ENCODE results near the gene LRRN2. TPM values are rescaled to one million over a fixed set of nuclear protein-coding genes. Genes with fewer than 3 reads are reported as not detected.
"Not testable (repeated sequence)": the region's sequence is repeated elsewhere in the genome, so short reads cannot be mapped to it uniquely, and the experiment has no call there.

Gene LRRN2
- total RNA-seq, 5 donors from 2014 or later (not counting 1 experiment from before 2014, with no cell fraction given): 0.03 TPM; not detected in 4

- ChIA-PET POLR2A (no interaction called here), CTCF (interaction anchor here (0.5 to 0.8 kb wide), 3 partner anchors 122 to 247 kb away, joined by 3 to 5 read pairs (median 3); no protein-coding TSS in a partner anchor)
- ATAC-seq (replicated peaks in 1 of 4) (no peak), DNase-seq (no peak)
- H3K9me3 ChIP-seq: no peaks in the 10 kb centered on the region
- peaks cover 4 to 45% of the 10 kb centered on the region in 2 donors for H3K36me3 ChIP-seq (ENCODE audit: control insufficient read depth in 2 of 2, extremely low read depth in 1 of 2, insufficient read depth in 1 of 2, low read length in 1 of 2)
- Mint-ChIP-seq H3K27me3 (no peaks in the 10 kb centered on the region), H3K9me3 (no peaks in the 10 kb centered on the region), H3K27ac (no peak overlapping the region), H3K4me1 (peaks cover 4 to 14% (median 5%) of the 10 kb centered on the region in 3 donors), H3K36me3 (peaks cover 49% of the 10 kb centered on the region), H3K4me3 (no peak overlapping the region)
- WGBS (ENCODE audit: insufficient coverage): no CpG with 5 or more reads among the region's 2 CpGs
- H3K27ac ChIP-seq (ENCODE audit: low read length): no peak overlapping the region
- H3K4me3 ChIP-seq (ENCODE audit: control insufficient read depth in 1 of 2, extremely low read depth in 1 of 2, low read length in 1 of 2): no peak overlapping the region
- peaks cover 0 to 3% of the 10 kb centered on the region in 2 experiments for H3K4me1 ChIP-seq (ENCODE audit: control insufficient read depth in 1 of 2, extremely low read depth in 1 of 2, insufficient read depth in 2 of 2, low read length in 2 of 2)
- no peaks in the 10 kb centered on the region for H3K27me3 ChIP-seq (replicated peaks in 1 of 2; ENCODE audit: control insufficient read depth in 2 of 2, extremely low read depth in 1 of 2, insufficient read depth in 2 of 2, low read length in 1 of 2)
These were observed 114.4 kb downstream of the LRRN2 start for GRCh38 chr1:204571128-204571527.

GRCh38 chr1:204570021-204570420, 115.5 kb downstream of the LRRN2 start:
- H3K27ac Mint-ChIP-seq; H3K27me3 ChIP-seq (replicated peaks in 1 of 2; ENCODE audit: control insufficient read depth in 2 of 2, extremely low read depth in 1 of 2, insufficient read depth in 2 of 2, low read length in 1 of 2); H3K9me3 ChIP-seq; H3K4me3 Mint-ChIP-seq; POLR2A ChIA-PET; H3K27ac ChIP-seq (ENCODE audit: low read length); H3K9me3 Mint-ChIP-seq; H3K27me3 Mint-ChIP-seq; DNase-seq; H3K4me3 ChIP-seq (ENCODE audit: control insufficient read depth in 1 of 2, extremely low read depth in 1 of 2, low read length in 1 of 2); ATAC-seq (replicated peaks in 1 of 4): not testable (repeated sequence)
- CTCF ChIA-PET: interaction anchor here in 1 of 2 donors (0.6 kb wide), 1 partner anchor 196 kb away, joined by 4 read pairs; no protein-coding TSS in a partner anchor
- Mint-ChIP-seq H3K4me1 (peaks cover 15 to 25% (median 16%) of the 10 kb centered on the region in 3 donors), H3K36me3 (peaks cover 49% of the 10 kb centered on the region)
- Histone ChIP-seq H3K4me1 (ENCODE audit: control insufficient read depth in 1 of 2, extremely low read depth in 1 of 2, insufficient read depth in 2 of 2, low read length in 2 of 2) (peaks cover 0 to 13% of the 10 kb centered on the region in 2 experiments), H3K36me3 (ENCODE audit: control insufficient read depth in 2 of 2, extremely low read depth in 1 of 2, insufficient read depth in 1 of 2, low read length in 1 of 2) (peaks cover 4 to 45% of the 10 kb centered on the region in 2 donors)
- no CpG with 5 or more reads among the region's 3 CpGs for WGBS (ENCODE audit: insufficient coverage)

- peaks cover 49% of the 10 kb centered on the region for H3K36me3 Mint-ChIP-seq
- ChIA-PET POLR2A (no interaction called here), CTCF (interaction anchor here in 1 of 2 donors (1.3 kb wide), 1 partner anchor 194 kb away, joined by 4 read pairs; no protein-coding TSS in a partner anchor)
- no peaks in the 10 kb centered on the region for H3K9me3 ChIP-seq
- H3K4me1 Mint-ChIP-seq: peaks cover 21 to 31% (median 22%) of the 10 kb centered on the region in 3 donors
- H3K36me3 ChIP-seq (ENCODE audit: control insufficient read depth in 2 of 2, extremely low read depth in 1 of 2, insufficient read depth in 1 of 2, low read length in 1 of 2): peaks cover 4 to 45% of the 10 kb centered on the region in 2 donors
- no peak overlapping the region for H3K27ac Mint-ChIP-seq
- no peak overlapping the region for H3K4me3 ChIP-seq (ENCODE audit: control insufficient read depth in 1 of 2, extremely low read depth in 1 of 2, low read length in 1 of 2)
- DNase-seq (no peak), ATAC-seq (replicated peaks in 1 of 4) (no peak)
- no peaks in the 10 kb centered on the region for H3K27me3 ChIP-seq (replicated peaks in 1 of 2; ENCODE audit: control insufficient read depth in 2 of 2, extremely low read depth in 1 of 2, insufficient read depth in 2 of 2, low read length in 1 of 2)
- no peak overlapping the region for H3K27ac ChIP-seq (ENCODE audit: low read length)
- no peaks in the 10 kb centered on the region for H3K9me3 Mint-ChIP-seq
- WGBS (ENCODE audit: insufficient coverage): 95% methylated on average over 4 of the region's 5 CpGs
- H3K27me3 Mint-ChIP-seq: no peaks in the 10 kb centered on the region
- no peak overlapping the region for H3K4me3 Mint-ChIP-seq
- peaks cover 0 to 18% of the 10 kb centered on the region in 2 experiments for H3K4me1 ChIP-seq (ENCODE audit: control insufficient read depth in 1 of 2, extremely low read depth in 1 of 2, insufficient read depth in 2 of 2, low read length in 2 of 2)
These were observed 116.1 kb downstream of the LRRN2 start for GRCh38 chr1:204569478-204569877.

GRCh38 chr1:204568576-204569315, 116.8 kb downstream of the LRRN2 start:
- POLR2A ChIA-PET: no interaction called here
- peak overlapping the region in 1 of 2 donors; percentile 34 for H3K27ac Mint-ChIP-seq
- no peaks in the 10 kb centered on the region for H3K27me3 Mint-ChIP-seq
- CTCF ChIA-PET: interaction anchor here in 1 of 2 donors (1.3 kb wide), 1 partner anchor 195 kb away, joined by 4 read pairs; no protein-coding TSS in a partner anchor
- WGBS (ENCODE audit: insufficient coverage): 87% methylated on average over 6 of the region's 9 CpGs
- H3K4me3 Mint-ChIP-seq: no peak overlapping the region
- peaks cover 4 to 39% of the 10 kb centered on the region in 2 donors for H3K36me3 ChIP-seq (ENCODE audit: control insufficient read depth in 2 of 2, extremely low read depth in 1 of 2, insufficient read depth in 1 of 2, low read length in 1 of 2)
- no peaks in the 10 kb centered on the region for H3K9me3 ChIP-seq
- peaks cover 0 to 23% of the 10 kb centered on the region in 2 experiments for H3K4me1 ChIP-seq (ENCODE audit: control insufficient read depth in 1 of 2, extremely low read depth in 1 of 2, insufficient read depth in 2 of 2, low read length in 2 of 2)
- no peak overlapping the region for H3K27ac ChIP-seq (ENCODE audit: low read length)
- peaks cover 45% of the 10 kb centered on the region for H3K36me3 Mint-ChIP-seq
- DNase-seq: no peak
- ATAC-seq (replicated peaks in 1 of 4): no peak
- no peaks in the 10 kb centered on the region for H3K27me3 ChIP-seq (replicated peaks in 1 of 2; ENCODE audit: control insufficient read depth in 2 of 2, extremely low read depth in 1 of 2, insufficient read depth in 2 of 2, low read length in 1 of 2)
- H3K4me1 Mint-ChIP-seq: peaks cover 27 to 38% (median 28%) of the 10 kb centered on the region in 3 donors
- H3K4me3 ChIP-seq (ENCODE audit: control insufficient read depth in 1 of 2, extremely low read depth in 1 of 2, low read length in 1 of 2): no peak overlapping the region
- H3K9me3 Mint-ChIP-seq: no peaks in the 10 kb centered on the region

Other genes starting within 250 kb of the LRRN2 start
- 10 to 100 TPM; 33.4 to 44.1 (median 36.0) TPM for gene PIK3C2B, start 190.9 kb downstream of the LRRN2 start, total RNA-seq
- gene MDM4, start 169.3 kb downstream of the LRRN2 start, total RNA-seq: 100 to 1,000 TPM; 168 to 288 (median 183) TPM
- under 1 TPM in 3 of 5 donors, not detected in 2; 0.13 to 0.35 (median 0.19) TPM for gene NFASC, start 185.1 kb upstream of the LRRN2 start, total RNA-seq

All from T-cell (primary cell).